Measurements from ENCODE around the gene TMEM169. TPM values are rescaled to one million over a fixed set of nuclear protein-coding genes. Genes with fewer than 3 reads are reported as not detected.

TMEM169 gene
- total RNA-seq, 2 experiments from 2014 or later: 0.27 to 0.53 TPM

DNA sequence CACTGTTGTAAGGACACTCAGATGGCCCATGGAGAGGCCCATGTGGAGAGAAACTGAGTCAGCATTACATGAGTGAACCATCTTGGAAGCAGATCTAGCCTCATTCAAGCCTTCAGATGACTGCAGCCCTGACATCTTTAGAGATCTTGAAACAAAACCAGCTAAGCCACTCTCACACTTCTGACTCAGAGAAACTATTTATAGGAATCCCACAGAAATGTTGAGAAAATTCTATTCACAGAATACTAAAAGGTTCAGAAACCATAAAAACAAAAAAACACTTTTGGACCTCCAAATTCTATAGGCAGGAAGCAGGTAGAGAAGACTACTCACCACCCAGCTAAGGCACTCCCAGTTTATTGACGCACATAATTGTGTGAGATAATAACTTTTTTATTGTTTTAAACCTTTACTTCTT lies 8.7 kb downstream of the TMEM169 start:
- TF ChIP-seq CTCF (IDR thresholded peaks at IDR 0.05): no peak
- H3K4me3 ChIP-seq (ENCODE audit: low read length): no peak overlapping the region
- Mint-ChIP-seq H3K36me3 (ENCODE audit: low read depth) (no peaks in the 10 kb centered on the region), H3K4me3 (no peak overlapping the region), H3K4me1 (ENCODE audit: low read depth) (peaks cover 27% of the 10 kb centered on the region), H3K27me3 (no peaks in the 10 kb centered on the region), H3K27ac (no peak overlapping the region), H3K9me3 (no peaks in the 10 kb centered on the region)
- intact Hi-C loops (cut with DNase I, micrococcal nuclease): no loop called here
- H3K9me3 ChIP-seq (ENCODE audit: control insufficient read depth in 1 of 2, insufficient read depth in 1 of 2, low read length in 2 of 2): no peaks in the 10 kb centered on the region
- H3K27ac ChIP-seq (ENCODE audit: low read depth in 1 of 2, low read length in 2 of 2): no peak overlapping the region
- ATAC-seq (ENCODE audit: poor library complexity) (no peak), DNase-seq (no peak)
- peaks cover 12% of the 10 kb centered on the region for H3K4me1 ChIP-seq (ENCODE audit: insufficient read depth, low read length)
- no peaks in the 10 kb centered on the region for H3K36me3 ChIP-seq (ENCODE audit: insufficient read depth, low read length)
- POLR2A ChIA-PET: no interaction called here
- CTCF ChIA-PET: no interaction called here
- H3K27me3 ChIP-seq (ENCODE audit: control insufficient read depth in 1 of 2, insufficient read depth in 2 of 2, low read length in 2 of 2): no peaks in the 10 kb centered on the region

- Histone ChIP-seq H3K9me3 (ENCODE audit: control insufficient read depth in 1 of 2, insufficient read depth in 1 of 2, low read length in 2 of 2) (no peaks in the 10 kb centered on the region), H3K4me3 (ENCODE audit: low read length) (no peak overlapping the region), H3K36me3 (ENCODE audit: insufficient read depth, low read length) (peaks cover 4% of the 10 kb centered on the region), H3K4me1 (ENCODE audit: insufficient read depth, low read length) (no peaks in the 10 kb centered on the region), H3K27me3 (ENCODE audit: control insufficient read depth in 1 of 2, insufficient read depth in 2 of 2, low read length in 2 of 2) (no peaks in the 10 kb centered on the region), H3K27ac (ENCODE audit: low read depth in 1 of 2, low read length in 2 of 2) (no peak overlapping the region)
- no peak overlapping the region for H3K4me3 Mint-ChIP-seq
- POLR2A ChIA-PET: interaction anchor here (3.9 kb wide), 1 partner anchor 17 kb away, joined by 14 read pairs; the partner anchor contains the start of gene XRCC5
- TF ChIP-seq CTCF (IDR thresholded peaks at IDR 0.05): no peak
- intact Hi-C loops (cut with DNase I, micrococcal nuclease): no loop called here
- H3K27ac Mint-ChIP-seq: no peak overlapping the region
- ATAC-seq (ENCODE audit: poor library complexity): no peak
- H3K36me3 Mint-ChIP-seq (ENCODE audit: low read depth): peaks cover 10% of the 10 kb centered on the region
- H3K4me1 Mint-ChIP-seq (ENCODE audit: low read depth): peaks cover 9% of the 10 kb centered on the region
- H3K27me3 Mint-ChIP-seq: no peaks in the 10 kb centered on the region
- no peaks in the 10 kb centered on the region for H3K9me3 Mint-ChIP-seq
- CTCF ChIA-PET: no interaction called here
- no peak for DNase-seq
Measured at GRCh38 chr2:216092646-216093045, 10.9 kb downstream of the TMEM169 start.

DNA sequence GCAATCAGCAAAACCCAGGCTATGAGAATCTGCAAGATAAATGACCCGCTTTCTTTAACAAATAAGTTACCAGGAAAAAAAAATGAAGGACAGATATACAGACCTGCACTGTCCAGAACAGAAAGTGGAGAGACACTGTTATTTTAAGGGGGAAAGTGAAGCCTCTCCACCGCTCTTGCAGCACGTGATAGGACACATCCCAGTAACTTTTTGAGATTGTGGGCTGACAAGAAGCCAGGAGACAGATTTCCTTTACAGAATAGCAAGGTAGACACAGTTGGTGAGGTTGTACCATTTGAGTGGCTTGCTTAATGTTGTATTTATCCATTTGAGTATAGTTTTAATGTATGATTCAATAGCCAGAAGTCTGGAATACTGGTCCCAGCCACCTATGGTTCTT lies 13.0 kb downstream of the TMEM169 start:
- no peak overlapping the region for H3K4me3 Mint-ChIP-seq
- intact Hi-C loops (cut with DNase I, micrococcal nuclease): no loop called here
- H3K27ac Mint-ChIP-seq: no peak overlapping the region
- no peaks in the 10 kb centered on the region for H3K27me3 Mint-ChIP-seq
- H3K4me3 ChIP-seq (ENCODE audit: low read length): no peak overlapping the region
- peaks cover 4% of the 10 kb centered on the region for H3K36me3 ChIP-seq (ENCODE audit: insufficient read depth, low read length)
- ATAC-seq (ENCODE audit: poor library complexity) (no peak), DNase-seq (no peak)
- no peaks in the 10 kb centered on the region for H3K9me3 ChIP-seq (ENCODE audit: control insufficient read depth in 1 of 2, insufficient read depth in 1 of 2, low read length in 2 of 2)
- no peaks in the 10 kb centered on the region for H3K27me3 ChIP-seq (ENCODE audit: control insufficient read depth in 1 of 2, insufficient read depth in 2 of 2, low read length in 2 of 2)
- TF ChIP-seq CTCF (IDR thresholded peaks at IDR 0.05): no peak
- POLR2A ChIA-PET: interaction anchor here (3.9 kb wide), 1 partner anchor 15 kb away, joined by 14 read pairs; the partner anchor contains the start of gene XRCC5
- peaks cover 10% of the 10 kb centered on the region for H3K36me3 Mint-ChIP-seq (ENCODE audit: low read depth)
- H3K4me1 Mint-ChIP-seq (ENCODE audit: low read depth): peaks cover 4% of the 10 kb centered on the region
- no peaks in the 10 kb centered on the region for H3K9me3 Mint-ChIP-seq
- H3K27ac ChIP-seq (ENCODE audit: low read depth in 1 of 2, low read length in 2 of 2): no peak overlapping the region
- CTCF ChIA-PET: interaction anchor here (0.6 to 1.4 kb wide), 2 partner anchors 8 to 12 kb away, joined by 3 read pairs; no protein-coding TSS in a partner anchor
- no peaks in the 10 kb centered on the region for H3K4me1 ChIP-seq (ENCODE audit: insufficient read depth, low read length)
